ENCODE measurements around the gene TGFBI. TPM values are rescaled to one million over a fixed set of nuclear protein-coding genes. Genes with fewer than 3 reads are reported as not detected.

The TGFBI gene
- total RNA-seq, 2 donors from 2014 or later: 47.5 to 63.3 TPM

- Histone ChIP-seq H3K36me3 (no peaks in the 10 kb centered on the region), H3K9me3 (no peaks in the 10 kb centered on the region), H3K4me3 (no peak overlapping the region), H3K27ac (no peak overlapping the region), H3K27me3 (no peaks in the 10 kb centered on the region), H3K9ac (ENCODE audit: low read depth in 2 of 2, low read length in 2 of 2) (no peak overlapping the region), H3K4me1 (no peaks in the 10 kb centered on the region)
- DNase-seq: no peak
- intact Hi-C loops (cut with DNase I): no loop called here
- no peak for TF ChIP-seq CTCF (IDR thresholded peaks at IDR 0.05)
Observed at GRCh38 chr5:136053336-136054141, 24.8 kb downstream of the TGFBI start.

- Histone ChIP-seq H3K36me3 (no peaks in the 10 kb centered on the region), H3K9ac (ENCODE audit: low read depth in 2 of 2, low read length in 2 of 2) (no peak overlapping the region), H3K4me3 (no peak overlapping the region), H3K9me3 (no peaks in the 10 kb centered on the region), H3K27me3 (no peaks in the 10 kb centered on the region), H3K4me1 (no peaks in the 10 kb centered on the region), H3K27ac (no peak overlapping the region)
- intact Hi-C loops (cut with DNase I): no loop called here
- no peak for DNase-seq
- no peak for TF ChIP-seq CTCF (IDR thresholded peaks at IDR 0.05)
Observed at GRCh38 chr5:136054142-136055019, 25.6 kb downstream of the TGFBI start.

- Histone ChIP-seq H3K36me3 (no peaks in the 10 kb centered on the region), H3K4me1 (no peaks in the 10 kb centered on the region)
- TF ChIP-seq CTCF (IDR thresholded peaks at IDR 0.05): no peak
Observed at GRCh38 chr5:136055612-136056309, 27.0 kb downstream of the TGFBI start.

GRCh38 chr5:136056336-136056735, 27.5 kb downstream of the TGFBI start:
- intact Hi-C loops (cut with DNase I): no loop called here
- Histone ChIP-seq H3K4me1 (no peaks in the 10 kb centered on the region), H3K36me3 (no peaks in the 10 kb centered on the region), H3K27me3 (no peaks in the 10 kb centered on the region), H3K27ac (peak overlapping the region; percentile 15), H3K4me3 (no peak overlapping the region), H3K9ac (ENCODE audit: low read depth in 2 of 2, low read length in 2 of 2) (no peak overlapping the region), H3K9me3 (no peaks in the 10 kb centered on the region)
- no peak for DNase-seq
- TF ChIP-seq CTCF (IDR thresholded peaks at IDR 0.05): no peak

More at GRCh38 chr5:136055612-136056309, 27.0 kb downstream of the TGFBI start:
- no peak overlapping the region for H3K4me3 ChIP-seq
- peak overlapping the region; percentile 15 for H3K27ac ChIP-seq
- H3K27me3 ChIP-seq: no peaks in the 10 kb centered on the region
- no peak for DNase-seq
- intact Hi-C loops (cut with DNase I): no loop called here
- no peaks in the 10 kb centered on the region for H3K9me3 ChIP-seq
- H3K9ac ChIP-seq (ENCODE audit: low read depth in 2 of 2, low read length in 2 of 2): peak overlapping the region in 1 of 2 donors; percentile 4

GRCh38 chr5:136056771-136057335, 28.1 kb downstream of the TGFBI start:
- H3K27ac ChIP-seq: no peak overlapping the region
- intact Hi-C loops (cut with DNase I): no loop called here
- H3K9ac ChIP-seq (ENCODE audit: low read depth in 2 of 2, low read length in 2 of 2): no peak overlapping the region

More at GRCh38 chr5:136056771-136057335, 28.1 kb downstream of the TGFBI start:
- Histone ChIP-seq H3K27me3 (no peaks in the 10 kb centered on the region), H3K4me3 (no peak overlapping the region), H3K36me3 (no peaks in the 10 kb centered on the region), H3K9me3 (no peaks in the 10 kb centered on the region), H3K4me1 (no peaks in the 10 kb centered on the region)
- no peak for TF ChIP-seq CTCF (IDR thresholded peaks at IDR 0.05)
- no peak for DNase-seq

Data from colonic mucosa (tissue), 4 donors.